ENCODE data around the gene TMIGD2.
"Not testable (repeated sequence)": the region's sequence is repeated elsewhere in the genome, so short reads cannot be mapped to it uniquely, and the experiment has no call there.

TMIGD2 gene

GRCh38 chr19:4266253-4267000 is 35.8 kb downstream of the TMIGD2 start:
- DNase-seq: no peak

DNA sequence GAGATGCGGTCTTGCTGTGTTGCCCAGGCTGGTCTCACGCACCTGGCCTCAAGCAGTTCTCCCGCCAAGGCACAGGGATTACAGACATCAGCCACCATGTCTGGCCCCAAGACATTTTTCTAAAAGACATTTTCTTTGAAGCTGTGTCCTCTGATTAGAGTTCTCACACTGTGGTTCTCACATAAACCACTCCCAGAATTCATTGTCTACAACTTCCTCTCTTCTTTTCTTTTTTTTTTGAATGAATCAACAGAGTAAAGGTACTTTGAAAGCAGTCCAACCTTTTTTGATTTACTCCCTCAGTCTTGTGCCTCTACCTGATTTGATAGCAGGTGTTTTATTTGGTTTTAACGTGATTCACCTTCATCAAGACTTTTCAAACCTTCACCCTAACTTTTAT is 37.4 kb downstream of the TMIGD2 start:
- DNase-seq: no peak

- DNase-seq: no peak
Observed at GRCh38 chr19:4260613-4261191, 41.5 kb downstream of the TMIGD2 start.

DNA sequence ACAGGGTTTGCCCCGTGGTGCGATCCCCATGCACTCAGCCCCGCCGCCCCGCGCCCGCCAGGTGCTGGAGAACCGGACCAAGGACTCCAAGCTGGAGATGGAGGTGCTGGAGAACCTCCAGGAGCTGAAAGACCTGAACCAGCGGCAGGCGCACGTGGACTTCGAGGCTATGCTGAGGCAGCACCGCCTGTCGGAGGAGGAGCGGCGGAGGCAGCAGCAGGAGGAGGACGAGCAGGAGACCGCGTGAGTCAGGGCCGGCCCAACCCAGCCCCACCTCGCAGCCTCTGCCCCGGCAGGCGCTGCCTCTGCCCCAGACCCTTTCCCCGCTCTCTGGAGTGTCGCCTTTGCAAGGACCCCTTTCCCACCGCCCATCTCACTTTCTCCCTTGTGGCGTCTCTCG is 44.0 kb downstream of the TMIGD2 start:
- DNase-seq: no peak

GRCh38 chr19:4257025-4257424 is 45.2 kb downstream of the TMIGD2 start:
- DNase-seq: no peak

GRCh38 chr19:4256563-4256962 is 45.6 kb downstream of the TMIGD2 start:
- no peak for DNase-seq

GRCh38 chr19:4246767-4247593 is 55.2 kb downstream of the TMIGD2 start, which contains the start of gene YJU2:
YJU2 (plus strand) TSS chr19:4247080; CDS start chr19:4247147, 67 bp downstream.
- peak; percentile 99 for DNase-seq

DNA sequence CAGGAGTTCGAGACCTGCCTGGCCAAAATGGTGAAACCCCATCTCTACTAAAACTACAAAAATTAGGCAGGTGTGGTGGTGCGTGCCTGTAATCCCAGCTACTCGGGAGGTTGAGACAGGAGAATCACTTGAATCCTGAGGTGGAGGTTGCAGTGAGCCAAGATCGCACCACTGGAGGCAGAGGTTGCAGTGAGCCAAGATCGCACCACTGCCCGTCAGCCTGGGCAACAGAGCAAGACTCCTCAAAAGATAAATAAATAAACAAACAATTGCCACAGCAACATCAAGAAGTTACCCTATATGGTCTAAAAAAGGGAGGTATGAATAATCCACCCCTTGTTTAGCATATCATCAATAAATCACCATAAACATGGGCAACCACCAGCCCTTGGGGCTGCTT is 56.3 kb downstream of the TMIGD2 start:
- not testable (repeated sequence) for DNase-seq
